ENCODE results near the gene ZNF485.

DNA sequence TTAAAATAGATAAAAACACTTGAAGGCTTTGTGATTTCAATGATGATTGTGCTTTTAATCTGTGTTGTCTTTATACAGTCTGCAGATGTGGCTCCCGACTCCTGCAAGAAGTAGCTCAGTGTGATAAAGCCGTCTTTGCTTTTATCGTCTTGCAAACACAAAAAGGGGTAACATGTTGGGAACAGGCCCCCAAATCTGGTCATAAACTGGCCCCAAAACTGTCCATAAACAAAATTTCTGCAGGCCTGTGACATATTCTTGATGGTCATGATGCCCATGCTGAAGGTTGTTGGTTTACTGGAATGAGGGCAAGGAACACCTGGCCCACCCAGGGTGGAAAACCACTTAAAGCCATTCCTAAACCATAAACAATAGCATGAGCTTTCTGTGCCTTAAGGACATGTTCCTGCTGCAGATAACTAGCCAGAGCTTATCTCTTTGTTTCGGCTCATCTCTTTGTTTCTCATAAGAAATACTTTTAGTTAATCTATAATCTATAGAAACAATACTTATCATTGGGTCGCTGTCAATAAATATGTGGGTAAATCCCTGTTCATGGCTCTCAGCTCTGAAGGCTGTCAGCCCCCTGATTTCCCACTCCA, 14.8 kb upstream of the ZNF485 start:
- TF ChIP-seq, protein P1, sequence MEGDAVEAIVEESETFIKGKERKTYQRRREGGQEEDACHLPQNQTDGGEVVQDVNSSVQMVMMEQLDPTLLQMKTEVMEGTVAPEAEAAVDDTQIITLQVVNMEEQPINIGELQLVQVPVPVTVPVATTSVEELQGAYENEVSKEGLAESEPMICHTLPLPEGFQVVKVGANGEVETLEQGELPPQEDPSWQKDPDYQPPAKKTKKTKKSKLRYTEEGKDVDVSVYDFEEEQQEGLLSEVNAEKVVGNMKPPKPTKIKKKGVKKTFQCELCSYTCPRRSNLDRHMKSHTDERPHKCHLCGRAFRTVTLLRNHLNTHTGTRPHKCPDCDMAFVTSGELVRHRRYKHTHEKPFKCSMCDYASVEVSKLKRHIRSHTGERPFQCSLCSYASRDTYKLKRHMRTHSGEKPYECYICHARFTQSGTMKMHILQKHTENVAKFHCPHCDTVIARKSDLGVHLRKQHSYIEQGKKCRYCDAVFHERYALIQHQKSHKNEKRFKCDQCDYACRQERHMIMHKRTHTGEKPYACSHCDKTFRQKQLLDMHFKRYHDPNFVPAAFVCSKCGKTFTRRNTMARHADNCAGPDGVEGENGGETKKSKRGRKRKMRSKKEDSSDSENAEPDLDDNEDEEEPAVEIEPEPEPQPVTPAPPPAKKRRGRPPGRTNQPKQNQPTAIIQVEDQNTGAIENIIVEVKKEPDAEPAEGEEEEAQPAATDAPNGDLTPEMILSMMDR (IDR thresholded peaks at IDR 0.05): no peak
- TF ChIP-seq, protein P2, sequence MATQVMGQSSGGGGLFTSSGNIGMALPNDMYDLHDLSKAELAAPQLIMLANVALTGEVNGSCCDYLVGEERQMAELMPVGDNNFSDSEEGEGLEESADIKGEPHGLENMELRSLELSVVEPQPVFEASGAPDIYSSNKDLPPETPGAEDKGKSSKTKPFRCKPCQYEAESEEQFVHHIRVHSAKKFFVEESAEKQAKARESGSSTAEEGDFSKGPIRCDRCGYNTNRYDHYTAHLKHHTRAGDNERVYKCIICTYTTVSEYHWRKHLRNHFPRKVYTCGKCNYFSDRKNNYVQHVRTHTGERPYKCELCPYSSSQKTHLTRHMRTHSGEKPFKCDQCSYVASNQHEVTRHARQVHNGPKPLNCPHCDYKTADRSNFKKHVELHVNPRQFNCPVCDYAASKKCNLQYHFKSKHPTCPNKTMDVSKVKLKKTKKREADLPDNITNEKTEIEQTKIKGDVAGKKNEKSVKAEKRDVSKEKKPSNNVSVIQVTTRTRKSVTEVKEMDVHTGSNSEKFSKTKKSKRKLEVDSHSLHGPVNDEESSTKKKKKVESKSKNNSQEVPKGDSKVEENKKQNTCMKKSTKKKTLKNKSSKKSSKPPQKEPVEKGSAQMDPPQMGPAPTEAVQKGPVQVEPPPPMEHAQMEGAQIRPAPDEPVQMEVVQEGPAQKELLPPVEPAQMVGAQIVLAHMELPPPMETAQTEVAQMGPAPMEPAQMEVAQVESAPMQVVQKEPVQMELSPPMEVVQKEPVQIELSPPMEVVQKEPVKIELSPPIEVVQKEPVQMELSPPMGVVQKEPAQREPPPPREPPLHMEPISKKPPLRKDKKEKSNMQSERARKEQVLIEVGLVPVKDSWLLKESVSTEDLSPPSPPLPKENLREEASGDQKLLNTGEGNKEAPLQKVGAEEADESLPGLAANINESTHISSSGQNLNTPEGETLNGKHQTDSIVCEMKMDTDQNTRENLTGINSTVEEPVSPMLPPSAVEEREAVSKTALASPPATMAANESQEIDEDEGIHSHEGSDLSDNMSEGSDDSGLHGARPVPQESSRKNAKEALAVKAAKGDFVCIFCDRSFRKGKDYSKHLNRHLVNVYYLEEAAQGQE (IDR thresholded peaks at IDR 0.05; ENCODE audit: insufficient read depth in 1 of 2, low read depth in 2 of 2, low read length in 1 of 2): no peak
- no peak for TF ChIP-seq POLR2AphosphoS5 (IDR thresholded peaks at IDR 0.05; ENCODE audit: low read depth, low read length)

Measured in Panc1 (cell line).